IMR-90 (cell line): ENCODE measurements around the gene TFDP2. TPM values are rescaled to one million over a fixed set of nuclear protein-coding genes. Genes with fewer than 3 reads are reported as not detected.
"Not testable (repeated sequence)": the region's sequence is repeated elsewhere in the genome, so short reads cannot be mapped to it uniquely, and the experiment has no call there.

Experiments used
- ATAC-seq: fragments of 200-7000 bp; cut with Tn5 transposase; 2 replicates; pipeline ENCODE4 v1.9.1; 2020; ENCODE audit warnings: low read depth, mild to moderate bottlenecking, moderate library complexity
- BruUV-seq: library from RNA; stranded (reverse); fragments of 400-500 nt; replicated peaks from 2 replicates; lab custom pipeline; 2021; lab: Mats Ljungman, UMichigan
- CTCF ChIA-PET: fragments of 300-600 bp; formaldehyde crosslinking; extraction: SDS; loops from one replicate; lab custom pipeline; 2021; ENCODE audit warnings: antibody characterized with exemption; lab: Yijun Ruan, JAX
- POLR2A ChIA-PET: fragments of 300-600 bp; sonication (Branson Sonifier 250); formaldehyde crosslinking; loops from one replicate; lab custom pipeline; 2022; ENCODE audit warnings: antibody characterized with exemption; ENCODE audit not compliant: unreplicated experiment; lab: Charles Lee
- DNase-seq: peaks from one replicate; pipeline ENCODE4 v3.0.0; 2013
- H2AFZ ChIP-seq: replicated peaks from 2 replicates; pipeline ENCODE3; 2013; ENCODE audit warnings: low read length, mild to moderate bottlenecking; ENCODE audit not compliant: poor library complexity
- H2AK5ac ChIP-seq: 2 replicates; pipeline ENCODE4 v1.6.1; 2013; ENCODE audit warnings: low read depth, low read length, inconsistent platforms
- H2AK9ac ChIP-seq: replicated peaks from 2 replicates; pipeline ENCODE3; 2013; ENCODE audit warnings: mild to moderate bottlenecking, low read depth, low read length, moderate library complexity; ENCODE audit not compliant: poor library complexity
- H2BK120ac ChIP-seq: 2 replicates; pipeline ENCODE4 v1.6.1; 2013; ENCODE audit warnings: low read depth, low read length, inconsistent platforms
- H2BK15ac ChIP-seq: 3 replicates; pipeline ENCODE4 v1.6.1; 2013; ENCODE audit warnings: low read depth, low read length, inconsistent platforms
- H2BK20ac ChIP-seq: 2 replicates; pipeline ENCODE4 v1.6.1; 2013; ENCODE audit warnings: low read depth, mild to moderate bottlenecking, inconsistent platforms, low read length, moderate library complexity
- H2BK5ac ChIP-seq: 2 replicates; pipeline ENCODE4 v1.6.1; 2013; ENCODE audit warnings: mild to moderate bottlenecking, low read depth, low read length, inconsistent platforms; ENCODE audit not compliant: poor library complexity, severe bottlenecking
- H3K14ac ChIP-seq: replicated peaks from 2 replicates; pipeline ENCODE4 v1.6.1; 2013; ENCODE audit warnings: low read depth, low read length, inconsistent platforms
- H3K18ac ChIP-seq: 2 replicates; pipeline ENCODE4 v1.6.1; 2013; ENCODE audit warnings: low read depth, low read length, control low read depth
- H3K23ac ChIP-seq: 2 replicates; pipeline ENCODE4 v1.6.1; 2013; ENCODE audit warnings: low read depth, low read length, inconsistent platforms
- H3K27ac ChIP-seq: 2 replicates; pipeline ENCODE4 v1.5.1; 2013; ENCODE audit warnings: mild to moderate bottlenecking, control low read depth, low read length; ENCODE audit not compliant: insufficient read depth
- H3K27me3 ChIP-seq: 2 replicates; pipeline ENCODE4 v1.6.1; 2013; ENCODE audit warnings: low read length; ENCODE audit not compliant: control insufficient read depth, insufficient read depth
- H3K36me3 ChIP-seq: 2 replicates; pipeline ENCODE4 v1.6.1; 2013; ENCODE audit warnings: low read length, mixed read lengths; ENCODE audit not compliant: control insufficient read depth, insufficient read depth
- H3K4ac ChIP-seq: 2 replicates; pipeline ENCODE4 v1.6.1; 2013; ENCODE audit warnings: low read depth, low read length, inconsistent platforms
- H3K4me1 ChIP-seq: 2 replicates; pipeline ENCODE4 v1.6.1; 2013; ENCODE audit warnings: low read length, mixed read lengths; ENCODE audit not compliant: control insufficient read depth, insufficient read depth
- H3K4me2 ChIP-seq: 2 replicates; pipeline ENCODE4 v1.6.1; 2013; ENCODE audit warnings: low read depth, mild to moderate bottlenecking, control low read depth, low read length, moderate library complexity
- H3K4me3 ChIP-seq: 2 replicates; pipeline ENCODE4 v1.5.1; 2013; ENCODE audit warnings: low read depth, mild to moderate bottlenecking, control low read depth, low read length, moderate library complexity; ENCODE audit not compliant: insufficient read depth
- H3K56ac ChIP-seq: 2 replicates; pipeline ENCODE4 v1.6.1; 2013; ENCODE audit warnings: low read length, inconsistent platforms; ENCODE audit not compliant: insufficient read depth; ENCODE audit errors: extremely low read depth
- H3K79me1 ChIP-seq, 2 experiments: 2 replicates each; pipeline ENCODE4 v1.6.1; 2013; ENCODE audit warnings: low read length in 2 of 2, inconsistent platforms in 1 of 2, low read depth in 1 of 2
- H3K9ac ChIP-seq: 2 replicates; pipeline ENCODE4 v1.6.1; 2013; ENCODE audit warnings: low read depth, low read length, control low read depth
- H3K9me1 ChIP-seq: 2 replicates; pipeline ENCODE4 v1.6.1; 2013; ENCODE audit warnings: low read length, inconsistent platforms; ENCODE audit not compliant: insufficient read depth
- H3K9me3 ChIP-seq: 2 replicates; pipeline ENCODE4 v1.6.1; 2013; ENCODE audit warnings: low read length; ENCODE audit not compliant: control insufficient read depth, insufficient read depth
- H4K20me1 ChIP-seq: 2 replicates; pipeline ENCODE4 v1.6.1; 2013; ENCODE audit warnings: low read length, inconsistent platforms; ENCODE audit not compliant: insufficient read depth
- H4K5ac ChIP-seq: 2 replicates; pipeline ENCODE4 v1.6.1; 2013; ENCODE audit warnings: mild to moderate bottlenecking, low read depth, low read length, control low read depth
- H4K8ac ChIP-seq, 2 experiments: 2 replicates each; pipeline ENCODE4 v1.6.1; 2013; ENCODE audit warnings: low read depth in 2 of 2, low read length in 2 of 2, control low read depth in 1 of 2, inconsistent platforms in 1 of 2
- H4K91ac ChIP-seq: 2 replicates; pipeline ENCODE4 v1.6.1; 2013; ENCODE audit warnings: low read depth, low read length, inconsistent platforms; ENCODE audit not compliant: insufficient read depth
- WGBS, 2 experiments: methylation state at CpG; one replicate each; pipeline versions ENCODE4 v1.1.5 to v1.1.7; 2013; ENCODE audit warnings: missing lambda C conversion rate in 2 of 2; ENCODE audit not compliant: insufficient read length in 1 of 2; ENCODE audit errors: extremely low coverage in 2 of 2; 5-methylcytosine and 5-hydroxymethylcytosine counted together
- dilution Hi-C: fragments of 300-500 bp; cut with HindIII; formaldehyde crosslinking; loops from one replicate; pipeline ENCODE4 v1.14.3; 2018; ENCODE audit warnings: low sequenced_read_pairs; ENCODE audit not compliant: unreplicated experiment
- in situ Hi-C: fragments of 300-500 bp; cut with MboI; formaldehyde crosslinking; loops from 3 replicates; pipeline ENCODE4 v1.14.3; 2019; ENCODE audit warnings: low sequenced_read_pairs, inconsistent platforms, mixed read lengths
- intact Hi-C: fragments of 100-400 bp; cut with micrococcal nuclease; formaldehyde crosslinking; loops from 2 replicates; pipeline ENCODE4 v1.10.0; 2022
- polyA plus RNA-seq, 3 experiments: library from polyadenylated mRNA; depleted of rRNA; stranded (reverse); fragments of >200 nt; gene quantifications; 2 replicates each; pipeline ENCODE4 v1.2.3, GENCODE V29; 2012; ENCODE audit warnings: low replicate concordance in 1 of 3
- total RNA-seq: library from RNA; depleted of rRNA; stranded (reverse); fragments of >200 nt; gene quantifications from 2 replicates; pipeline ENCODE4 v1.2.3, GENCODE V29; 2012

Gene TFDP2
- total and polyA plus RNA-seq, 2 of the 4 experiments (the other 2 are of a cell fraction), result 10.7 to 23.7 TPM

DNA sequence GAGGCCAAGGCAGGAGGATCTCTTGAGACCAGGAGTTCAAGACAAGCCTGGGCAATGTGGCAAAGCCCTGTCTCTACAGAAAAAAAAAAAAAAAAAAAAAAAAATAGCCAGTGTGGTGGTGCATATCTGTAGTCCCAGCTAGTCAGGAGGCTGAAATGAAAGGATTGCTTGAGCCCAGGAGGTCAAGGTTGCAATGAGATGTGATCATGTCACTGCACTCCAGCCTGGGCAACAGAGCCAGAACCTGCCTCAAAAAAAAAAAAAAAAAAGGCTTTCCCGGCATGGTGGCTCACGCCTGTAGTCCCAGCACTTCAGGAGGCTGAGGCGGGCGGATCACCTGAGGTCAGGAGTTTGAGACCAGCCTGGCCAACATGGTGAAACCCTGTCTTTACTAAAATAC is 73.7 kb downstream of the TFDP2 start:
- BruUV-seq, dilution Hi-C loops, H3K14ac ChIP-seq, H2BK20ac ChIP-seq, H3K23ac ChIP-seq, H4K5ac ChIP-seq, H2AK5ac ChIP-seq, H3K56ac ChIP-seq, H3K9me3 ChIP-seq, H3K4me1 ChIP-seq, H3K4me3 ChIP-seq, POLR2A ChIA-PET, H2AK9ac ChIP-seq, H4K91ac ChIP-seq, H3K79me1 ChIP-seq, CTCF ChIA-PET, in situ Hi-C loops, H3K9ac ChIP-seq, H3K27ac ChIP-seq, H3K4ac ChIP-seq, ATAC-seq, H2AFZ ChIP-seq, DNase-seq, H3K27me3 ChIP-seq, H3K4me2 ChIP-seq, H3K36me3 ChIP-seq, intact Hi-C loops, H2BK15ac ChIP-seq, H3K9me1 ChIP-seq, H2BK120ac ChIP-seq, H4K20me1 ChIP-seq, H4K8ac ChIP-seq, H3K18ac ChIP-seq, H2BK5ac ChIP-seq: not testable (repeated sequence)
- WGBS, 2 experiments, result no CpG with 5 or more reads among the region's 4 CpGs
